Measurements from ENCODE around the gene NUP214.

GRCh38 chr9:131218370-131218769 lies 93.0 kb downstream of the NUP214 start:
- TF ChIP-seq, protein P1, sequence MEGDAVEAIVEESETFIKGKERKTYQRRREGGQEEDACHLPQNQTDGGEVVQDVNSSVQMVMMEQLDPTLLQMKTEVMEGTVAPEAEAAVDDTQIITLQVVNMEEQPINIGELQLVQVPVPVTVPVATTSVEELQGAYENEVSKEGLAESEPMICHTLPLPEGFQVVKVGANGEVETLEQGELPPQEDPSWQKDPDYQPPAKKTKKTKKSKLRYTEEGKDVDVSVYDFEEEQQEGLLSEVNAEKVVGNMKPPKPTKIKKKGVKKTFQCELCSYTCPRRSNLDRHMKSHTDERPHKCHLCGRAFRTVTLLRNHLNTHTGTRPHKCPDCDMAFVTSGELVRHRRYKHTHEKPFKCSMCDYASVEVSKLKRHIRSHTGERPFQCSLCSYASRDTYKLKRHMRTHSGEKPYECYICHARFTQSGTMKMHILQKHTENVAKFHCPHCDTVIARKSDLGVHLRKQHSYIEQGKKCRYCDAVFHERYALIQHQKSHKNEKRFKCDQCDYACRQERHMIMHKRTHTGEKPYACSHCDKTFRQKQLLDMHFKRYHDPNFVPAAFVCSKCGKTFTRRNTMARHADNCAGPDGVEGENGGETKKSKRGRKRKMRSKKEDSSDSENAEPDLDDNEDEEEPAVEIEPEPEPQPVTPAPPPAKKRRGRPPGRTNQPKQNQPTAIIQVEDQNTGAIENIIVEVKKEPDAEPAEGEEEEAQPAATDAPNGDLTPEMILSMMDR (IDR thresholded peaks at IDR 0.05), result no peak
- TF ChIP-seq POLR2A (IDR thresholded peaks at IDR 0.05), result no peak

Measured in vagina (tissue), 2 donors.